Thyroid gland (tissue), 4 donors: Measurements from ENCODE around the gene PILRA.

Experiments used
- CTCF ChIP-seq, 6 experiments: fragments of 200-600 bp in 3 of 6; fragments of 450-650 bp in 3 of 6; sonication (generic) in 3 of 6; IDR thresholded peaks; one replicate each; pipeline ENCODE4 v1.5.1; 2016 to 2019; ENCODE audit warnings: antibody characterized with exemption in 6 of 6, mild to moderate bottlenecking in 2 of 6, inconsistent platforms in 1 of 6, moderate library complexity in 1 of 6
- POLR2A ChIP-seq, 2 donors: fragments of 450-650 bp; IDR thresholded peaks; one replicate each; pipeline ENCODE4 v1.6.1; 2017; ENCODE audit warnings: antibody characterized with exemption in 2 of 2, mild to moderate bottlenecking in 2 of 2, moderate library complexity in 1 of 2

GRCh38 chr7:100397315-100398081 is 24.2 kb downstream of the PILRA start:
- TF ChIP-seq CTCF (IDR thresholded peaks at IDR 0.05) (no peak), POLR2A (IDR thresholded peaks at IDR 0.05) (no peak)
